NCI-H526 (cell line): ENCODE data around the gene PTRHD1.

Source experiments
- DNase-seq, 2 experiments: peaks; one replicate each; lab custom pipeline; 2025; lab: John Stamatoyannopoulos, UW

The PTRHD1 gene

DNA sequence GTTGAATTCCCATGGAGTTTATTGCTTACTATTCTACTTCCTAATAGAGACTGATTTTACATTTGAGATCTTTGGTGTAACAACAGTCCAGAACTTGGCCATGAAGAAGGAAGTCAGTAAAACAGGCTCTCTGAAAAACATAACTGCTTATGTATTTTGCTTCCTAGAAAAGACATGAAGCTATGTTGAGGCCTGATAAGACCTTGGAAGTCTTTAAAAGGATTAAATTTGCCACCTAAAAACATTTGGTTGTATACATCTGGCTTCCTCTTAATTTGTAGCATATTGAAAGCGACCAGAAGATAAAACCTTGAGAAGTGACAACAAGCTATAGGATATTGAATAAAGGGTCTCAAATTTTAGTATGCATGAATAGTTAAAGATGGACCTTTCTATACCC lies 36.4 kb downstream of the PTRHD1 start:
- no peak for DNase-seq

- no peak for DNase-seq
Measured at GRCh38 chr2:24754985-24755705, 38.0 kb downstream of the PTRHD1 start.

GRCh38 chr2:24749069-24749691 lies 44.0 kb downstream of the PTRHD1 start:
- DNase-seq, result no peak

GRCh38 chr2:24747299-24747698 lies 45.9 kb downstream of the PTRHD1 start:
- no peak for DNase-seq

- DNase-seq, result no peak
Measured at GRCh38 chr2:24745825-24746224, 47.4 kb downstream of the PTRHD1 start.

DNA sequence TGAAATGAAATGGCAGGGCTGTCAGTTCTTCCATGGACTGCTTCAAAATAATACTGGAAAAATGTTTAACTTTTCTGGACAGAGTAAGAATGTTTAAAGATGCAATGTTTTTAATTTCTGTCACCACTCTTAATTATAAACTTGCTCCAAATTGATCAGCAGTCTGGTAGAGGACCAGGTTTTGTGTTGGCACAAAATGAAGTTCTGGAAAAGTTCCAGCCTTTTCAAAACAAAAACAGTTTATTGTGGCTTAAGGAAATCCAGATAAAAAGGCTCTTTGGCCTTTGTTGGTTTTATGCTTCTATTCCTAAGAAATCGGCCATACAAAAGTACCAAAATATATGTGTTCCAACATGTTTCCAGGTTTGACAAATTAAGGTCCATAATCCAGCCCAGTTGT lies 48.8 kb downstream of the PTRHD1 start:
- no peak for DNase-seq

DNA sequence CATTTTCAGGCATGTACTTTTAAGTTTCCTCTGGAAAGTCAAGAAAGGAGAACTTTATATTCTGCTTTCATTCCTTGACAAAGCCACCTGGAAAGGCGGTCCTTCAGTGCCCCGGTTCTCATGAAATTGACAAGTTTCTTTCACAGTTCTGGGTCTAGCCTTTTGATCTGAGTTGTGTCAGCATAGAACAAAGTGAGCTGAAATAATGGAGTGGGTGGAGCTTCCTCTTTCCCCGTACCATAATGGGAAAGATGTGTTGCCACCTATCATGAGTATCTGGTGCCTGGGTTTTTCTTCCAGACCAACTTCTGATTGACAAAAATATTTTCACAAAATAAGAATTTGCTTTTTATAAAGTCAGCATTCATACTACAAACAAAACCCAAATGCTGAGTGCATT lies 49.3 kb downstream of the PTRHD1 start:
- DNase-seq, result no peak

DNA sequence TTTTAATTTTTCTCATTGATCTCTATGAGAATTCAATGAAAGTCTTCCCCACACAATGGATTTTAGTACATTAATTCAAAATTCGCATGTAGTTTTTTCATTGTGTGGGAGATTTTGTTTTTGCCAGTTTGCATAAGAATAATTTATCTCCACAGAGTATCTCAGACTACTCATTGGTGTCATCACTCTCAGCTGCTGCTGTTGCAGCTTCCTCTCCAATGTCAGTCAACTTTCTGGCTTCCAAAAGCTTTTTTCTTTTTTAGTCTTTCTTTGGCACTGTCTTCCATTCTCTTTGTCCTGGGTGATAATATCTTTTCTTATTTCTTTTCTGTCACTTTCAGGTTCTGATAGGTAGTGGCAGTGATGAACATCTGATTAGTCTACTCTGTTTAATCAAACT lies 50.5 kb downstream of the PTRHD1 start:
- DNase-seq, result no peak

DNA sequence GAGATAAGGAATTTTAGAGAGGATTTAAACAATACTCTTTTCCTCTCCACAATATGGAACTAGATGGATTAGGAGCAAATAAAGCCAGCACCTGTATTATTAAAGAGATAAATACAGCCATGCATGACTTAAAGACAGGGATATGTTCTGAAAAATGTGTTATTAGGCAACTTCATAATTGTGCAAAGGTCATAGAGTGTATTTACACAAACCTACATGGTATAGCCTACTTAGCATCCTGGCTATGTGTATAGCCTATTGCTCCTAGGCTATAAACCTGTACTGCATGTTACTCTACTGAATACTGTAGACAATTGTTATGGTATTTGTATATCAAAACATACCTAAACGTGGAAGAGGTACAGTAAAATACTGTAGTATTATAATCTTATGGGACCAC lies 53.0 kb downstream of the PTRHD1 start:
- no peak for DNase-seq
